Natural killer cell treated with Interleukin-12 subunit alpha and Interleukin-12 subunit beta and Interleukin-15 and Interleukin-18, amount 100 ng/mL, for 72 hours (primary cell): Measurements from ENCODE around the gene KIF1B. TPM values are rescaled to one million over a fixed set of nuclear protein-coding genes. Genes with fewer than 3 reads are reported as not detected.
"Not testable (repeated sequence)": the region's sequence is repeated elsewhere in the genome, so short reads cannot be mapped to it uniquely, and the experiment has no call there.

Experiments used
- ATAC-seq, 2 donors: fragments of 150-1000 bp; cut with Tn5 transposase in 1 of 2; sonication (Bioruptor Pico), chemical (Tn5 transposase) in 1 of 2; 2 replicates each; pipeline ENCODE4 v1.10.0; 2021
- DNase-seq: peaks from one replicate; pipeline ENCODE4 v3.0.0; 2022; ENCODE audit warnings: low spot score
- H3K27ac Mint-ChIP-seq, 2 donors: 1 replicate in 1 of 2; 2 replicates in 1 of 2; pipeline ENCODE4 v1.8.0; 2022; ENCODE audit warnings: mixed read lengths in 2 of 2, mild to moderate bottlenecking in 1 of 2, moderate library complexity in 1 of 2
- H3K27me3 Mint-ChIP-seq, 2 donors: 1 replicate in 1 of 2; 2 replicates in 1 of 2; pipeline ENCODE4 v1.8.0; 2022; ENCODE audit warnings: mixed read lengths in 2 of 2
- H3K36me3 Mint-ChIP-seq: one replicate; pipeline ENCODE4 v1.8.0; 2022; ENCODE audit warnings: mixed read lengths
- H3K4me1 Mint-ChIP-seq, 2 donors: 1 replicate in 1 of 2; 2 replicates in 1 of 2; pipeline ENCODE4 v1.8.0; 2022; ENCODE audit warnings: low read depth in 2 of 2, mixed read lengths in 2 of 2, mild to moderate bottlenecking in 1 of 2
- H3K4me3 Mint-ChIP-seq: one replicate; pipeline ENCODE4 v1.8.0; 2022; ENCODE audit warnings: mixed read lengths
- H3K9me3 Mint-ChIP-seq: 2 replicates; pipeline ENCODE4 v1.8.0; 2022; ENCODE audit warnings: mixed read lengths
- total RNA-seq, 2 donors: library from RNA; stranded (reverse); gene quantifications; one replicate each; pipeline ENCODE4 v1.2.3, GENCODE V29; 2022

KIF1B gene
- total RNA-seq, 2 donors from 2014 or later, result 9.9 to 32.2 TPM

GRCh38 chr1:10389271-10389973 lies 179.1 kb downstream of the KIF1B start:
- no peaks in the 10 kb centered on the region for H3K36me3 Mint-ChIP-seq
- no peaks in the 10 kb centered on the region for H3K4me1 Mint-ChIP-seq
- peaks cover 3% of the 10 kb centered on the region for H3K9me3 Mint-ChIP-seq
- no peaks in the 10 kb centered on the region for H3K27me3 Mint-ChIP-seq
- H3K27ac Mint-ChIP-seq, result no peak overlapping the region
- no peak for ATAC-seq
- H3K4me3 Mint-ChIP-seq, result no peak overlapping the region
- DNase-seq, result no peak

- Mint-ChIP-seq H3K9me3 (peaks cover 3% of the 10 kb centered on the region), H3K27ac (peak overlapping the region in 1 of 2 donors; percentile 17), H3K4me3 (peak overlapping the region; percentile 59), H3K4me1 (peaks cover 26 to 28% of the 10 kb centered on the region in 2 donors), H3K36me3 (peaks cover 20% of the 10 kb centered on the region), H3K27me3 (no peaks in the 10 kb centered on the region)
- no peak for DNase-seq
- no peak for ATAC-seq
Measured at GRCh38 chr1:10396870-10397269, 186.5 kb downstream of the KIF1B start.

- peaks cover 20% of the 10 kb centered on the region for H3K36me3 Mint-ChIP-seq
- H3K4me1 Mint-ChIP-seq, result peaks cover 28 to 30% of the 10 kb centered on the region in 2 donors
- DNase-seq (no peak), ATAC-seq (no peak)
- peaks cover 3% of the 10 kb centered on the region for H3K9me3 Mint-ChIP-seq
- H3K27me3 Mint-ChIP-seq, result no peaks in the 10 kb centered on the region
- peak overlapping the region; percentile 96 for H3K4me3 Mint-ChIP-seq
- H3K27ac Mint-ChIP-seq, result peak overlapping the region; percentile 84 to 90
Measured at GRCh38 chr1:10398278-10398733, 187.9 kb downstream of the KIF1B start.

GRCh38 chr1:10398734-10399443 lies 188.5 kb downstream of the KIF1B start, which contains the start of gene PGD:
Gene PGD (plus strand): TSS chr1:10399064. CDS start chr1:10399118, 54 bp downstream.
- peaks cover under 1% of the 10 kb centered on the region for H3K9me3 Mint-ChIP-seq
- H3K27me3 Mint-ChIP-seq, result no peaks in the 10 kb centered on the region
- H3K4me1 Mint-ChIP-seq, result peaks cover 34 to 35% of the 10 kb centered on the region in 2 donors

GRCh38 chr1:10399444-10399941 lies 189.1 kb downstream of the KIF1B start:
- H3K27ac Mint-ChIP-seq, result peak overlapping the region; percentile 84 to 99
- H3K4me1 Mint-ChIP-seq, result peaks cover 37 to 38% of the 10 kb centered on the region in 2 donors
- peaks cover 29% of the 10 kb centered on the region for H3K36me3 Mint-ChIP-seq
- H3K4me3 Mint-ChIP-seq, result peak overlapping the region; percentile 98
- no peaks in the 10 kb centered on the region for H3K9me3 Mint-ChIP-seq
- ATAC-seq (no peak), DNase-seq (no peak)
- no peaks in the 10 kb centered on the region for H3K27me3 Mint-ChIP-seq

More at GRCh38 chr1:10398734-10399443, 188.5 kb downstream of the KIF1B start, which contains the start of gene PGD:
- Mint-ChIP-seq H3K4me3 (peak within 1 kb of the TSS; percentile 98), H3K36me3 (peaks cover 25% of the 10 kb centered on the region), H3K27ac (peak within 1 kb of the TSS; percentile 84 to 99)
- ATAC-seq (peak; percentile 97), DNase-seq (peak; percentile 100)

- peak overlapping the region; percentile 84 to 99 for H3K27ac Mint-ChIP-seq
- peaks cover 37 to 40% of the 10 kb centered on the region in 2 donors for H3K4me1 Mint-ChIP-seq
Measured at GRCh38 chr1:10400013-10400412, 189.6 kb downstream of the KIF1B start.

GRCh38 chr1:10401281-10401680 lies 190.9 kb downstream of the KIF1B start:
- Mint-ChIP-seq H3K36me3 (peaks cover 29% of the 10 kb centered on the region), H3K4me1 (peaks cover 37 to 40% of the 10 kb centered on the region in 2 donors), H3K27ac (peak overlapping the region; percentile 84 to 99), H3K4me3 (peak overlapping the region; percentile 98), H3K9me3 (no peaks in the 10 kb centered on the region), H3K27me3 (no peaks in the 10 kb centered on the region)
- no peak for DNase-seq
- no peak for ATAC-seq

More at GRCh38 chr1:10400013-10400412, 189.6 kb downstream of the KIF1B start:
- DNase-seq, result no peak
- H3K4me3 Mint-ChIP-seq, result peak overlapping the region; percentile 98
- no peaks in the 10 kb centered on the region for H3K9me3 Mint-ChIP-seq
- no peaks in the 10 kb centered on the region for H3K27me3 Mint-ChIP-seq
- peaks cover 29% of the 10 kb centered on the region for H3K36me3 Mint-ChIP-seq
- ATAC-seq, result no peak

GRCh38 chr1:10402729-10403274 lies 192.4 kb downstream of the KIF1B start:
- DNase-seq (no peak), ATAC-seq (no peak)
- Mint-ChIP-seq H3K9me3 (no peaks in the 10 kb centered on the region), H3K36me3 (peaks cover 37% of the 10 kb centered on the region), H3K4me3 (peak overlapping the region; percentile 74), H3K27ac (peak overlapping the region; percentile 61 to 91), H3K27me3 (no peaks in the 10 kb centered on the region), H3K4me1 (peaks cover 37 to 42% of the 10 kb centered on the region in 2 donors)

- Mint-ChIP-seq H3K9me3 (no peaks in the 10 kb centered on the region), H3K36me3 (peaks cover 37% of the 10 kb centered on the region), H3K4me1 (peaks cover 14 to 21% of the 10 kb centered on the region in 2 donors), H3K27ac (no peak overlapping the region), H3K4me3 (no peak overlapping the region), H3K27me3 (no peaks in the 10 kb centered on the region)
- ATAC-seq (no peak), DNase-seq (no peak)
Measured at GRCh38 chr1:10407201-10407600, 196.8 kb downstream of the KIF1B start.

- H3K4me1 Mint-ChIP-seq, result peaks cover 12 to 16% of the 10 kb centered on the region in 2 donors
- peak overlapping the region; percentile 65 for H3K4me3 Mint-ChIP-seq
- ATAC-seq (peak; percentile 79 to 84), DNase-seq (no peak)
- H3K27ac Mint-ChIP-seq, result peak overlapping the region; percentile 89 to 90
- peaks cover 63% of the 10 kb centered on the region for H3K36me3 Mint-ChIP-seq
- H3K27me3 Mint-ChIP-seq, result no peaks in the 10 kb centered on the region
- H3K9me3 Mint-ChIP-seq, result no peaks in the 10 kb centered on the region
Measured at GRCh38 chr1:10415211-10415930, 205.0 kb downstream of the KIF1B start.

- peaks cover 63% of the 10 kb centered on the region for H3K36me3 Mint-ChIP-seq
- peak overlapping the region; percentile 89 to 90 for H3K27ac Mint-ChIP-seq
- not testable (repeated sequence) for DNase-seq, ATAC-seq, H3K9me3 Mint-ChIP-seq, H3K27me3 Mint-ChIP-seq, H3K4me3 Mint-ChIP-seq
- peaks cover 12 to 16% of the 10 kb centered on the region in 2 donors for H3K4me1 Mint-ChIP-seq
Measured at GRCh38 chr1:10415967-10416366, 205.6 kb downstream of the KIF1B start.

- peaks cover 38% of the 10 kb centered on the region for H3K36me3 Mint-ChIP-seq
- peaks cover 6 to 12% of the 10 kb centered on the region in 2 donors for H3K4me1 Mint-ChIP-seq
- not testable (repeated sequence) for H3K4me3 Mint-ChIP-seq, DNase-seq, H3K27ac Mint-ChIP-seq, H3K9me3 Mint-ChIP-seq, H3K27me3 Mint-ChIP-seq, ATAC-seq
Measured at GRCh38 chr1:10418741-10419140, 208.4 kb downstream of the KIF1B start.

- ATAC-seq, result no peak
- Mint-ChIP-seq H3K27me3 (no peaks in the 10 kb centered on the region), H3K4me3 (no peak overlapping the region), H3K27ac (peak overlapping the region in 1 of 2 donors; percentile 41), H3K4me1 (peaks cover 6 to 12% of the 10 kb centered on the region in 2 donors), H3K36me3 (peaks cover 33% of the 10 kb centered on the region), H3K9me3 (no peaks in the 10 kb centered on the region)
- DNase-seq, result no peak
Measured at GRCh38 chr1:10419351-10419750, 209.0 kb downstream of the KIF1B start.
